ENCODE results near the gene PARD6G. TPM values are rescaled to one million over a fixed set of nuclear protein-coding genes. Genes with fewer than 3 reads are reported as not detected.
A peak's percentile ranks its signal among the peaks of the same experiment; 100 is the strongest.

The PARD6G gene
- total RNA-seq, 1 donor from 2014 or later: 28.3 TPM

GRCh38 chr18:80204142-80204541 lies 43.2 kb downstream of the PARD6G start:
- peaks cover 24% of the 10 kb centered on the region for H3K4me1 Mint-ChIP-seq
- peaks cover 2% of the 10 kb centered on the region for H3K36me3 Mint-ChIP-seq (ENCODE audit: low read depth)
- H3K9me3 Mint-ChIP-seq: no peaks in the 10 kb centered on the region
- TF ChIP-seq, protein P1, sequence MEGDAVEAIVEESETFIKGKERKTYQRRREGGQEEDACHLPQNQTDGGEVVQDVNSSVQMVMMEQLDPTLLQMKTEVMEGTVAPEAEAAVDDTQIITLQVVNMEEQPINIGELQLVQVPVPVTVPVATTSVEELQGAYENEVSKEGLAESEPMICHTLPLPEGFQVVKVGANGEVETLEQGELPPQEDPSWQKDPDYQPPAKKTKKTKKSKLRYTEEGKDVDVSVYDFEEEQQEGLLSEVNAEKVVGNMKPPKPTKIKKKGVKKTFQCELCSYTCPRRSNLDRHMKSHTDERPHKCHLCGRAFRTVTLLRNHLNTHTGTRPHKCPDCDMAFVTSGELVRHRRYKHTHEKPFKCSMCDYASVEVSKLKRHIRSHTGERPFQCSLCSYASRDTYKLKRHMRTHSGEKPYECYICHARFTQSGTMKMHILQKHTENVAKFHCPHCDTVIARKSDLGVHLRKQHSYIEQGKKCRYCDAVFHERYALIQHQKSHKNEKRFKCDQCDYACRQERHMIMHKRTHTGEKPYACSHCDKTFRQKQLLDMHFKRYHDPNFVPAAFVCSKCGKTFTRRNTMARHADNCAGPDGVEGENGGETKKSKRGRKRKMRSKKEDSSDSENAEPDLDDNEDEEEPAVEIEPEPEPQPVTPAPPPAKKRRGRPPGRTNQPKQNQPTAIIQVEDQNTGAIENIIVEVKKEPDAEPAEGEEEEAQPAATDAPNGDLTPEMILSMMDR (conservative IDR thresholded peaks at IDR 0.05): no peak
- no peaks in the 10 kb centered on the region for H3K27me3 Mint-ChIP-seq (ENCODE audit: low read depth)
- H3K4me3 Mint-ChIP-seq: no peak overlapping the region
- DNase-seq (ENCODE audit: low read depth, low spot score): no peak
- peak overlapping the region; percentile 12 for H3K27ac Mint-ChIP-seq (ENCODE audit: unreplicated experiment)

- no peak for DNase-seq (ENCODE audit: low read depth, low spot score)
- peaks cover 2% of the 10 kb centered on the region for H3K36me3 Mint-ChIP-seq (ENCODE audit: low read depth)
- no peak overlapping the region for H3K27ac Mint-ChIP-seq (ENCODE audit: unreplicated experiment)
- TF ChIP-seq, protein P1 (conservative IDR thresholded peaks at IDR 0.05): no peak
- peaks cover 25% of the 10 kb centered on the region for H3K4me1 Mint-ChIP-seq
- H3K4me3 Mint-ChIP-seq: no peak overlapping the region
- no peaks in the 10 kb centered on the region for H3K9me3 Mint-ChIP-seq
- no peaks in the 10 kb centered on the region for H3K27me3 Mint-ChIP-seq (ENCODE audit: low read depth)
Measured at GRCh38 chr18:80203249-80203648, 44.1 kb downstream of the PARD6G start.

DNA sequence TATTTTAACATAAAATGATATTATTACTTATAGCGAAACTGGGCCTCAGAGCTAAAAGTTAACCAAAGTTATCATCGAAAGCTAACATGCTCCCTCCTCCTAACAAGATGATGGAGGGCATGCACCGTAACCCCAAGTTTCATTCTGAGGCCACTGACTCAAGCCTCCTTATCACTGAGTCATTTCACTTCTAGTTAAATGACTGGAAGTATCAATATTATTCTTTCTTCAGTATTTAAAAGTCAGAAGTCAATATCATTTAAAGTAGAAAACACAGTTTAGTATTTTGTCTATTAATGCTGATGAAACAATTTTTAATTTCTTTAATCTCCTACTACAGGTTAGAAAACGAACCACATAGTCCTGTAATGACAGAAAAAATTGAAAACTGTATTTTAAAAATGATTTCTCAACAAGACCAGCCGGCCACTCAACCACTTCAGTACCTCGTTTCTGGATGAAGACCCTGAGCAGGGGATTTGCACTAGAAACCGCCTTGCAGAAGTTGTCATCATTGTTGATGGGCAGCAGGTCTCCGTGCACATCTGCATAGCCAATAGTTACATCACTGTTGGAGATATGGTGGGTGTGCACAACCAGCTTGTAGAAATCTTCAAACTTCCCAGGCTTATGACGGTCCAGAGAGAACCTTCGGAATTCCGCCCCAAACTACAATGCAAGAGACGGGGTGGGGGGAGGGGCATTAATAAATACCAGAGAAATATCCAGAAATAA lies 44.9 kb downstream of the PARD6G start:
- no peak overlapping the region for H3K4me3 Mint-ChIP-seq
- H3K36me3 Mint-ChIP-seq (ENCODE audit: low read depth): peaks cover 2% of the 10 kb centered on the region
- H3K27ac Mint-ChIP-seq (ENCODE audit: unreplicated experiment): no peak overlapping the region
- H3K4me1 Mint-ChIP-seq: peaks cover 32% of the 10 kb centered on the region
- no peak for DNase-seq (ENCODE audit: low read depth, low spot score)
- no peaks in the 10 kb centered on the region for H3K27me3 Mint-ChIP-seq (ENCODE audit: low read depth)
- TF ChIP-seq, protein P1 (conservative IDR thresholded peaks at IDR 0.05): no peak
- no peaks in the 10 kb centered on the region for H3K9me3 Mint-ChIP-seq

DNA sequence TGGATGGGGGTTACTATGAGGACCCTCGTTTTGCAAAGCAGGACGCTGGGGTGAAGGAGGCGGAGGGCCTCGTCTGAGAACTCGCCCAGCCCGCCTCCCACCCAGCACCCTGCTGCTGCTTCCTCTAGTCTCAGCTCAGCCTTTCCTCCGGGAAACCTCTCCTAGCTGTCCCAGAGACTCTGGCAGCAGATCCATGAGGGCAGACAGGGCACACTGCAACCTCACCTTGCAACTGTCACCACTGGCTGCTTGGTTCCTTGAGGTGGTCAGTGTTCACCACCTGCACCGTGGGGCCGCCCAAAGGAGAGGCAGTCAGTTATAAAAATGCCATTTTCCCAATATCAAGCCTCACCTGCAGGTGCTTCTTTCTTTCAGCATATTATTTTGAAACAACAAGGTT lies 45.6 kb downstream of the PARD6G start:
- H3K27me3 Mint-ChIP-seq (ENCODE audit: low read depth): no peaks in the 10 kb centered on the region
- no peak overlapping the region for H3K27ac Mint-ChIP-seq (ENCODE audit: unreplicated experiment)
- H3K9me3 Mint-ChIP-seq: no peaks in the 10 kb centered on the region
- no peak overlapping the region for H3K4me3 Mint-ChIP-seq
- DNase-seq (ENCODE audit: low read depth, low spot score): no peak
- TF ChIP-seq, protein P1 (conservative IDR thresholded peaks at IDR 0.05): no peak
- H3K36me3 Mint-ChIP-seq (ENCODE audit: low read depth): peaks cover 2% of the 10 kb centered on the region
- H3K4me1 Mint-ChIP-seq: peaks cover 39% of the 10 kb centered on the region

DNA sequence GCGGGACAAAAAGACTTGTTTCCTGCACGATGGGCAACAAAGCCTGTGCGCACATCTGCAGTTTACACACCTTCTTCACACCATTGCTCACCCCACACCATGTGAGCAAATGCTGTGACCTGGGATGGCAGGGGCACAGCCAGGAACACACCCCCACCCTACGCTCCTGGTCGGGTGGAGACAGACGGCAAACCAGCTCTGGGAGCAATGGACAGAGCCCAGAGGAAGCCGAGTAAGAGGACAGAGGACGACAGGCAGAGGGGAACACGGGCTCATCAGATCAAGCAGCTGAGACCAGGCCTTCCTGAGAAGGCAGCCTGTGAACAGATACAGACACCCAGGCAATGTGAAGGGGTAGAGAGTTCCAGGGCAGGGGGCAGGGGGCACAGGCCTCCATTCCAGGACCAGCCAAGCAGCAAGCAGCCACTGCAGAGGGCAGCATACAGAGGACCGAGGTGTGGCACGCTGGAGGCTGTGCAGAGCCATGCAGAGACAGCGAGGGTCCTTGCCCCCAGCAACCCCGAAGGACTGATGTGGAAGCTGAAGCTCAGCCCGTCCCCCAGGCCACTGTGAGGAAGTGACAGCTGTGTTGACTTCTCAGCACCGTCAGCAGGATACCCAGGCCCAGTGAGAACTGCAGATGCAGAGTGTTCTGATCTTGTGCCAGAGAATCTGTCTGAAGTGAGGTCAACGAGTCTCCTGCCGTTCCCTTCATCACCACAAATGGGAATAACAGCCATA lies 46.2 kb downstream of the PARD6G start:
- no peak overlapping the region for H3K27ac Mint-ChIP-seq (ENCODE audit: unreplicated experiment)
- DNase-seq (ENCODE audit: low read depth, low spot score): no peak

More for the DNA sequence above, 46.2 kb downstream of the PARD6G start:
- no peaks in the 10 kb centered on the region for H3K9me3 Mint-ChIP-seq
- H3K27me3 Mint-ChIP-seq (ENCODE audit: low read depth): no peaks in the 10 kb centered on the region
- no peak overlapping the region for H3K4me3 Mint-ChIP-seq
- peaks cover 45% of the 10 kb centered on the region for H3K4me1 Mint-ChIP-seq
- TF ChIP-seq, protein P1 (conservative IDR thresholded peaks at IDR 0.05): no peak
- peaks cover 2% of the 10 kb centered on the region for H3K36me3 Mint-ChIP-seq (ENCODE audit: low read depth)
